HG02642 (cell line): ENCODE data around the gene LPCAT3.

ENCODE experiments used
- ATAC-seq: cut with Tn5 transposase; IDR thresholded peaks from one replicate; pipeline ENCODE4 v1.9.1; 2021; ENCODE audit warnings: mild to moderate bottlenecking; ENCODE audit not compliant: unreplicated experiment, poor library complexity

The LPCAT3 gene

GRCh38 chr12:7004840-7005239 lies 13.4 kb downstream of the LPCAT3 start:
- ATAC-seq: no peak

- no peak for ATAC-seq
These were observed 13.9 kb downstream of the LPCAT3 start for GRCh38 chr12:7004287-7004803.

DNA sequence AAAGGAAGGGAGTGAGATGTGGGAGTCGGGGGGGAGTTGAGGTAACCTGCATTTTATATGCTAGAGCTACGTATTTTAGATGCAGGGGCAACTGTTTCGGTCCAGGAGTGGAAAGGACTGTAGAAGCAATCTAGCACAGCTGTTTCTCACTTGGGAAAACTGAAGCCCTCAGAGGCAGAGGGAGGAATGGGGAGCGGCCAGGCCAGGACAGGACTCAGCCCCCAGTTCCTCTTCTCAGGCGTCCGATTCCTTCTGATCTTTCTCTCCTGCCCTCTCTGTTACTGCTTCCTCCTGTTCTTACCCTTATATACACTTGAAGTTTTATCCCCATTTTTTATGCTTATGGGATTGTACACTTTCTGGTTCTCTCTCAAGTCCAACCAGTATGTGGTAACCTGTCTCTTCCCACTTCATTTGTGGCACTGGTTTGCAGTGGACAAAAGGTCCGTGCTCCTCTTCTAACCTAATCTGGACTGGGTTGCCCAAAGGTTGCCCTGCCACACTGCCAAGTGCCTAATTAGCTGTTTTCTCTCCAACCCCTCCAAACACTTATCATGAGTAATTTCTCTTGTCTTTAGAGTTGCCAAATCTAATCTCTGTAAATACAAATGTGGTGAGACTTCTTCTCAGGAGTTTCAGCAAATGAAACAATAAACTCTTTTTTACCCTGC lies 16.2 kb downstream of the LPCAT3 start:
- ATAC-seq: no peak

GRCh38 chr12:6998715-6999451 lies 19.4 kb downstream of the LPCAT3 start:
- no peak for ATAC-seq

- ATAC-seq: no peak
These were observed 22.2 kb downstream of the LPCAT3 start for GRCh38 chr12:6996040-6996441.

DNA sequence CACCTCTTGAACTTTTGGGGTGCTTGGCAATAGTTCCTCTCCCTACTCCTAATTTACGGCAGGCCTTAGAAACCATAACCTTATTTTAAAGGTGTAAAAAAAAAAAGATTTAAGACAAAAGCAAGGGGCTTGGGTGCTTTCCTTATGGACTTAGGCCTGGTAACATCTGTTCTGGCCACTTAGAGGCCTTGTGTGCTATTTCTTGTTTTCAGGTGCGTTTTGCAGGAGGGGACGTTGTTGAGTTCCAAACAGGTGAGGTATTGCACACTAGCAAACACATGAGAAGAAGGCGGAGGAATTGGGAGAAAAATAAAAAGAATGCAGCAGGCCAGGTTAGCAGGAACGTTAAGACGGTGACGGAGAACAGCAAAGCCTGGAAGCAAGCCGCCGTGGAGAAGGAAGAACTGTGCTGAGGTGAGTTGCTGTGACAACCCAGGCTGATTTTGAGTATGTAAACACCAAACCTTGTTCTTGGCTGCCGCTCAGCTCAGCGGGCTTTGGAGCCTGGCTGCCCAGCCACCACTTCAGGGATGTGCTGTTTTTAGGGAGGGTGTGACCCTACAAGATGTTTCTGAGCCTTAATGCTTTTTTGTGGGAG lies 30.2 kb downstream of the LPCAT3 start:
- ATAC-seq: no peak

GRCh38 chr12:6982532-6982931 lies 35.7 kb downstream of the LPCAT3 start:
- no peak for ATAC-seq

- ATAC-seq: no peak
These were observed 36.9 kb downstream of the LPCAT3 start for GRCh38 chr12:6981152-6982052.

GRCh38 chr12:6980740-6981139 lies 37.5 kb downstream of the LPCAT3 start:
- ATAC-seq: no peak

- no peak for ATAC-seq
These were observed 38.2 kb downstream of the LPCAT3 start for GRCh38 chr12:6980075-6980474.

DNA sequence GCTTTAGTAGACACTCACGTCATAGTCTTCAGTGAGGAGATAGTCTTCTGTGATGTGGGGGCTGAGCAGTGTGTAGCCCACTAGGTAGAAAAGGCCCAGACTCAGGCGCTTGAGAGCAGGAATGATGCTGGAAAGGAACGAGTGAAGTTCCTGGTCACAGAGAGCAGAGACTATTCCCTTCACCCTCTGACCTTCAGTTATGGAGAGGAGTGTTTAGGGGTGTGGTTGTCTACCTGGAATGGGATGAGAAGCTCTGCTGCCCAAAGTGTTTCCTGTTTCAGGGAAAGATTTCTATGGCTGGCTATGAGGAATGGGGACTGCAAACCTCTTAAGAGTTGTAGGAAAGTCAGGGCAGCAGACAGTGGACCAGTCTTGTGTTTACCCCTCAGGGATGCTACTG lies 38.8 kb downstream of the LPCAT3 start:
- ATAC-seq: no peak

GRCh38 chr12:6979021-6979420 lies 39.3 kb downstream of the LPCAT3 start:
- no peak for ATAC-seq

GRCh38 chr12:6978611-6979011 lies 39.7 kb downstream of the LPCAT3 start:
- no peak for ATAC-seq

DNA sequence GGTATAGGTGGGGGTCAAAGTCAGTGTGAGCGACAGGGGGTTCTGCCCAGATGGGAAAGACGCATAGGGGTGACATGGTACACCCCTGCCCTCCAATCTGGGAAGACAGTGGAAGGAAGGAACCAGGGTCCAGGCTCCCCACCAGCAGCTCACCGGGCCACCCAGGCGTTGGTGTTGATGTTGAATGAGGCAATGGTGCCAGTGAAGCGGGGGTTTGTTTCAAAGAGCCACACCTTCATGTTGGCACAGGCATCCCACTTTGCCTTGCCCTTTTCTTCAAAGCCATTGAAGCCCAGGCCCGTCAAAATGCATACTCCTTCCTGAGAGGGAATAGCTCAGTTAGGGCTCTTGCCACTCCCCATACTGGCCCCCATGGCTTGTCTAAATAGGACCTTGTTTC lies 40.1 kb downstream of the LPCAT3 start:
- no peak for ATAC-seq

DNA sequence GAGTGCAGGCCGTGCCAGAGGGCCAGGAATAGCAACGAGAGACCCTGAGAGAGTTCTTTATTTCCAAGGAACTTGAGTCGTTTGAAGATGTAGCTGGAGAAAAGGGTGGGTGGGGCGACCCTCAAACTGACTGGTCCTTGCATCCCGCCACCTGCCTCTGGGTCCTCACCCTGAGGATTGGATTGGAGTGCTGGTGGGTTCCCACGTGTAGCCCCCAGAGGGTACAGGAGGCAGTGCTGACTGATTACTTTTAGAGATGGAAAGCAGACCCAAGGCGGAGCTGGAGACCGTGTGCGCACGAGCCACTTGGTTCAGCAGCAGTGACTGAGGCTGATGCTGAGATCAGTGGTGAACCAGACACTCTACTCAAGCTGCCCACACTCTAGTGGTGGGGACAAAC lies 40.6 kb downstream of the LPCAT3 start:
- no peak for ATAC-seq

DNA sequence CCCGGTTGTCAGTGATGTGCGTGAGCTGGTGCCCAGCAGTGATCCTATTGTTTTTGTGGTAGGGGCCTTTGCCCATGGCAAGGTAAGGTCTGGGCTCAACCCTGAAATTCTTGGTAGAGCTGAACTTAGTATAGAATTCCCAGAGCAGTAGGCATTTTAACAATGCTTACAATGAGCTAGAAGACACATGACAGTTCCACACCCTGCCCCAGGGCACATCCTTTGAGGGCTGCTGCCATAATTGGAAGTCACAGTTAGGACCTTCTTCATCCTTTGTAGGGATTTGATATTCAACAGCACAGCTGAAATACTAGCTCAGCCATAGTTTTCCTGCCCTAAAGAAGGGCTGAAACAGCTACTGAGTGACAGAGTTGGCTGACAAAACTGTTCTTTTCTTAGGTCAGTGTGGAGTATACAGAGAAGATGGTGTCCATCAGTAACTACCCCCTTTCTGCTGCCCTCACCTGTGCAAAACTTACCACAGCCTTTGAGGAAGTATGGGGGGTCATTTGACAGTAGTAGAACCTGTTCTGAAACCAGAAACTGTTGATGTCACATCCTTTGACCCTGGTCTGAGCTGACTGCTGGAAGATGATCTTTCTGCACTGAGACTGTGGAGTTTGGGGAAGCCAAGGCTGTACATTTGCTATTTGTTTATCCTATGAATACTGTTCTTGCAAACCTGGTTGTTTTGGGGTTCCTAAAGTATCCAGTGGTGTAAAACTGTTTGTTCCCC lies 42.8 kb downstream of the LPCAT3 start:
- ATAC-seq: no peak

DNA sequence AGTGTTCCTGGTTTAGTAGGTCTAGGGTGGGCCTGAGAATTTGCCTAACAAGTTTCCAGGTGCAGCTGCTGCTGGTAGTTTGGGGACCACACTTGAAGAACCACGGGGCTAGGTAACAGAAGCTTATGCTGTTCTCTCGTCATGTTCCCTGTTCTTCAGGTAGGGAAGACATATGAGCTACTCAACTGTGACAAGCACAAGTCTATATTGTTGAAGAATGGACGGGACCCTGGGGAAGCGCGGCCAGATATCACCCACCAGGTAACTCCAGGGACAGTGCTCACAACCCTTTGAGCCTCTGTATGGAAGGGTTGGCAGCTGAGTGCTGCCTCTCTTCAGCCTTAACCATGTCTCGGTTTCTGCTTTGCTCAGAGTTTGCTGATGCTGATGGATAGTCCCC lies 44.1 kb downstream of the LPCAT3 start:
- no peak for ATAC-seq

- ATAC-seq: peak; percentile 41
These were observed 48.2 kb downstream of the LPCAT3 start for GRCh38 chr12:6970096-6970527.

DNA sequence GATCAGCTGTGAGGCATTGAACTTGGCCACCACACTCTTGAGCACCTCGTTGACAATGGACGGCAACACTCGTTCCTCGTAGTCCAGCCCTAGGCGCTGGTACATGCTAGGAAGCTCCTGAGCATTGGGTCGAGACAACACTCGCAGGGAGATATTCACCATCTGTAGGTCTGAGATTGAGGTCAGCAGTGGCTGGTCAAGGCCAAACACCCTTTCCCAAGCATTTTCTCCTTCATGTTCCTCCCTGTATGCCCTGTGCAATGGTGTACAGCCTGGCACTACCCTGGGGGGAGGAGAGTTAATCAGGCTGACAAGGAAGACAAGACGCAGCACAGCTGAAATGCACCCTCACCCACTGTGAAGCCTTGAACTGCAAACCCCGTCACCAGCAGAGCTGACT lies 49.9 kb downstream of the LPCAT3 start:
- no peak for ATAC-seq

DNA sequence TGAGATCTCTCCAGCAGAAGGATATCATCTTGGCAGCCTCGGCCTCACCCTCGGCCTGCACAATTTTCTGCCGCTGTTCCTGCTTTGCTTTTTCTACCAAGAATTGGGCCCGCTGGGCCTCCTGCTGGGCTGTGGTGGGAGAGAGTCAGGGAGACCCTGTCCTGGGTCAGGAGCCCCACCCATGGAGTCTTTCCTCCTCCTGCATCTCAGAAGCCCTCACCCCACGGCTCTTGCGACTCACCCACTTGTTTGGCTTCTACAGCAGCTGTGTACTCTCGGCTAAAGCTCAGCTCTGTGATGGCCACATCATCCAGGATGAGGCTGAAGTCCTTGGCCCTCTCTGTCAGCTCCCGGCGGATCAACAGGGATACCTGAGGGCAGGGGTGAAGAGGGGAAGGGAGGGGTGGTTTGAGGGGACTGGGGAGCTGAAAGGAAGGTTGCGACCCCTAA lies 50.6 kb downstream of the LPCAT3 start:
- no peak for ATAC-seq
